ENCODE measurements around the gene MEGF9.
"Not testable (repeated sequence)": the region's sequence is repeated elsewhere in the genome, so short reads cannot be mapped to it uniquely, and the experiment has no call there.

MEGF9 gene

GRCh38 chr9:120555839-120556238 is 158.4 kb downstream of the MEGF9 start:
- Histone ChIP-seq H3K9me2 (ENCODE audit: low read depth, low read length) (no peaks in the 10 kb centered on the region), H3F3A (ENCODE audit: insufficient read depth, low read length) (no peaks in the 10 kb centered on the region), H3K9ac (ENCODE audit: low read length) (no peak overlapping the region), H3K4me1 (ENCODE audit: insufficient read depth, low read length, severe bottlenecking) (peaks cover 8% of the 10 kb centered on the region), H3K4me2 (ENCODE audit: low read length) (no peak overlapping the region), H4K20me1 (ENCODE audit: insufficient read depth, low read length) (no peaks in the 10 kb centered on the region; the same call in 1 of the 2 replicates), H3K79me2 (ENCODE audit: insufficient read depth, low read length) (peaks cover 36% of the 10 kb centered on the region), H3K27me3 (ENCODE audit: insufficient read depth, low read length) (no peaks in the 10 kb centered on the region), H3K4me3 (ENCODE audit: low read depth, low read length, poor library complexity, severe bottlenecking) (no peak overlapping the region), H3K27ac (ENCODE audit: low read depth, low read length, poor library complexity, severe bottlenecking) (peak overlapping the region; percentile 30), H2AFZ (ENCODE audit: low read length) (no peak overlapping the region), H3K36me3 (ENCODE audit: insufficient read depth, low read length) (peaks cover 75% of the 10 kb centered on the region), H3K9me3 (ENCODE audit: low read length) (no peaks in the 10 kb centered on the region)
- TF ChIP-seq, protein P1, sequence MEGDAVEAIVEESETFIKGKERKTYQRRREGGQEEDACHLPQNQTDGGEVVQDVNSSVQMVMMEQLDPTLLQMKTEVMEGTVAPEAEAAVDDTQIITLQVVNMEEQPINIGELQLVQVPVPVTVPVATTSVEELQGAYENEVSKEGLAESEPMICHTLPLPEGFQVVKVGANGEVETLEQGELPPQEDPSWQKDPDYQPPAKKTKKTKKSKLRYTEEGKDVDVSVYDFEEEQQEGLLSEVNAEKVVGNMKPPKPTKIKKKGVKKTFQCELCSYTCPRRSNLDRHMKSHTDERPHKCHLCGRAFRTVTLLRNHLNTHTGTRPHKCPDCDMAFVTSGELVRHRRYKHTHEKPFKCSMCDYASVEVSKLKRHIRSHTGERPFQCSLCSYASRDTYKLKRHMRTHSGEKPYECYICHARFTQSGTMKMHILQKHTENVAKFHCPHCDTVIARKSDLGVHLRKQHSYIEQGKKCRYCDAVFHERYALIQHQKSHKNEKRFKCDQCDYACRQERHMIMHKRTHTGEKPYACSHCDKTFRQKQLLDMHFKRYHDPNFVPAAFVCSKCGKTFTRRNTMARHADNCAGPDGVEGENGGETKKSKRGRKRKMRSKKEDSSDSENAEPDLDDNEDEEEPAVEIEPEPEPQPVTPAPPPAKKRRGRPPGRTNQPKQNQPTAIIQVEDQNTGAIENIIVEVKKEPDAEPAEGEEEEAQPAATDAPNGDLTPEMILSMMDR (IDR thresholded peaks at IDR 0.05; ENCODE audit: low read length), result no peak
- TF ChIP-seq EZH2 (IDR thresholded peaks at IDR 0.05; ENCODE audit: borderline replicate concordance, low read length), result no peak

GRCh38 chr9:120552210-120552704 is 162.0 kb downstream of the MEGF9 start:
- not testable (repeated sequence) for H4K20me1 ChIP-seq (ENCODE audit: insufficient read depth, low read length); H3K27ac ChIP-seq (ENCODE audit: low read depth, low read length, poor library complexity, severe bottlenecking); H2AFZ ChIP-seq (ENCODE audit: low read length); H3K4me1 ChIP-seq (ENCODE audit: insufficient read depth, low read length, severe bottlenecking); H3F3A ChIP-seq (ENCODE audit: insufficient read depth, low read length); H3K4me2 ChIP-seq (ENCODE audit: low read length); H3K9me2 ChIP-seq (ENCODE audit: low read depth, low read length); H3K4me3 ChIP-seq (ENCODE audit: low read depth, low read length, poor library complexity, severe bottlenecking); H3K27me3 ChIP-seq (ENCODE audit: insufficient read depth, low read length); H3K9ac ChIP-seq (ENCODE audit: low read length); H3K9me3 ChIP-seq (ENCODE audit: low read length)
- Histone ChIP-seq H3K36me3 (ENCODE audit: insufficient read depth, low read length) (peaks cover 87% of the 10 kb centered on the region), H3K79me2 (ENCODE audit: insufficient read depth, low read length) (peaks cover 33% of the 10 kb centered on the region)

All from OCI-LY1 (cell line).